IPS-18c (cell line): ENCODE measurements around the gene TPCN2.
"Not testable (repeated sequence)": the region's sequence is repeated elsewhere in the genome, so short reads cannot be mapped to it uniquely, and the experiment has no call there.

Experiments
- H3K4me3 ChIP-seq: 2 replicates; pipeline ENCODE4 v1.7.0; 2013; ENCODE audit warnings: low read depth, mild to moderate bottlenecking, low read length, moderate library complexity; ENCODE audit not compliant: insufficient read depth
- H3K9me3 ChIP-seq: one replicate; pipeline ENCODE4 v1.6.1; 2013; ENCODE audit warnings: mild to moderate bottlenecking, low read length, moderate library complexity; ENCODE audit not compliant: control insufficient read depth, insufficient read depth

Gene TPCN2

DNA sequence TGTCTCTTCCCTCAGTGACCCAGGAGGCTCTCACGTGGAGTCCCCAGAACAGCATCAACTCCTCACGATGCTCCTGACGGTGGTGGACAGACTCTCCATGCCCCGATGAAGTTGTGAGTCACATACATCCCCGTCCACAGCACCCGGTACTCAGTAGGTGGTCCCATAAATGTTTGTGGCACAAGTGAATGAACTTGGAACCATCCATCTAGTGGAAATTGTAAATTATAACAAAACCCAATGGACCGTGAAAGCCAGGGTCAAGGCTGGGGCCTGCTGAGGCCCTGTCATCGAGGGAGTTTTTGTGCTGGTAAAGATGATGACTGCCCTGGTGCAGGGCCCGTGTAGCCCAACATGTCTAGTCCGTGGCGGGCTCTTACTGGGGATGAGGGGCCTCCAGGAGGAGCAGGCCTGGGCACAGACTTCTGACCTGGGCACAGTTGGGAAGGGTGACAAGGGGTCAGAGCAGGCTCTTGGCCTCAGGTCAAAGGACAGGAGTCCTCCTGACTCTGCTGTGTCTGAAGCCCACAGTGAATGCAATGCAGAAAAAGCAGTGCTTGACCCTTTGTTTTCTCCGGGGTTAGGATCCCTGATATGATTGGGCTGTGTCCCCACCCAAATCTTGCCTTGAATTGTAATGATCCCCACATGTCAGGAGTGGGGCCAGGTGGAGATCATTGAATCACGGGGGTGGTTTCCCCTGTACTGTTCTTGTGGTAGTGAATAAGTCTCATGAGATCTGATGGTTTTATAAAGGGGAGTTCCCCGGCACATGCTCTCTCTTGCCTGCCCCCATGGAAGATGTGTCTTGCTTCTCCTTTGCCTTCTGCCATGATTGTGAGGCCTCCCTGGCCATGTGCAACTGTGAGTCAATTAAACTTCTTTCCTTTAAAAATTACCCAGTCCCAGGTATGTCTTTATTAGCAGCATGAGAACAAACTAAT lies 87.0 kb downstream of the TPCN2 start:
- Histone ChIP-seq H3K4me3 (no peak overlapping the region), H3K9me3 (no peaks in the 10 kb centered on the region)

DNA sequence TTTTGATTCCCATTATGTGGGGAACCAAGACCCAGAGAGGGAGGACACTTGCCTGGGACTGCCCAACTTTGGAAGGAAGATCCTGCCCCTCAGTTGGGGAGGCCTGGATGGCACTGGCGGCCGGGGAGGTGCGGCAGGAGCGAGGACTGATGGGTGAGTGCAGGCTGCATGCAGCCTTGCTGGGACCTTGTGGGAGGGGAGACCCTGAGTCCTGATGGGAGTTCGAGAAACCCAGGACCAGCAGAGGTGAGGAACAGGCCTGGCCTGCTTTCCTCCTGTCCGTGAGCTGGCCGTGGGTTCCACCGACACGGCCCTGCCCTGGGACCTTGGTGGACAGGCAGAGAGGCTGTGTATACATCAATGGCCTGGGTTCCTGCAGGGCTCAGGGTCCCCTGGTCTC lies 87.7 kb downstream of the TPCN2 start:
- Histone ChIP-seq H3K9me3 (no peaks in the 10 kb centered on the region), H3K4me3 (no peak overlapping the region)

DNA sequence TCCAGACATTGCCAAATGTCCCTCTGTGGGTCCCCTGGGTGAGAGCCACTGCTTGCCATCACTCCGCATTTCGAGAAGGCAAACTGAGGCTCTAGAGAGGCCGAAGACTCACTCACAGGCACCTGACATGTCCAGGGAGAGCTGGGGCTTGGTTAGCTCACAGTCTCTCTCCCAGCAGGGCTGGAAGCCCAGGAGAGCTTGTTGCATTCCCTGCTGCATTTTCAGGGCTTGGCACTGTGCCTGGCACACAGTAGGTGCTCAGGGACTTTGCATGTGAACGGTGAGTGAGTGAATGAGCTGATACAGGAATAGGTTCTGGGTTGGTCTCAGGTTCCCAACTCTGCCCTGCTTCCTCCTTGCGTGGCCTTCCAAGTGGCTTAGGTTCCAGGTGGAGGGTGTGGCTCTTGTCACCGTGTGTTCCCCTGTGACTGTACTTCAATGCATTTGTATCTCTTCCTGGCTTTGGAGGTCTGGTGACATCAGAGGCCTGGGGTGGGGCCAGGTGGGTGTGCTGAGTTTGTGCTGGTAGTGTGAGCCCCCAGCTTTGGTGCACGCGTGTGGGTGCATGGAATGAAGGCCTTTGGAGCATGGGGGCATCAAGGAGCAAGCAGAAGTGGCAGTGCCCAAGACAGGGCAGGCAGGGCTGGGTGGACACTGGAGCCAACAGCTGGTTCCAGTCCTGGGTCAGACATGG lies 88.6 kb downstream of the TPCN2 start:
- no peaks in the 10 kb centered on the region for H3K9me3 ChIP-seq
- no peak overlapping the region for H3K4me3 ChIP-seq

GRCh38 chr11:69138265-69138664 lies 89.5 kb downstream of the TPCN2 start:
- no peaks in the 10 kb centered on the region for H3K9me3 ChIP-seq
- H3K4me3 ChIP-seq = no peak overlapping the region

DNA sequence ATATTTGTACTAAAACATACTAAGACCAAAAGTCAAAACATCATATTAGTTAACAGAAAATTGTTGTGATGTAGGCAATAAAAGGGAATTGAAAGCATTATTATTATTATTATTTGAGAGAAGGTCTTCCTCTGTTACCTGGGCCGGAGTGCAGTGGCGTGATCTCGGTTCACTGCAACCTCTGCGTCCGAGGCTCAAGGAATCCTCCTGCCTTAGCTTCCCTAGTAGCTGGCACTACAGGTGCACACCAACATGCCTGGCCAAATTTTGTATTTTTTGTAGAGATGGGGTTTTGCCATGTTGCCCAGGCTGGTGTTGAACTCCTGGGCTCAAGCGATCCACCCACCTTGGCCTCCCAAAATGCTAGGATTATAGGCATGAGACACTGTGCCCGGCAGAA lies 91.4 kb downstream of the TPCN2 start:
- not testable (repeated sequence) for H3K4me3 ChIP-seq, H3K9me3 ChIP-seq

- no peak overlapping the region for H3K4me3 ChIP-seq
- H3K9me3 ChIP-seq = no peaks in the 10 kb centered on the region
Measured at GRCh38 chr11:69140635-69141034, 91.9 kb downstream of the TPCN2 start.

- H3K4me3 ChIP-seq = no peak overlapping the region
- no peaks in the 10 kb centered on the region for H3K9me3 ChIP-seq
Measured at GRCh38 chr11:69141742-69142141, 93.0 kb downstream of the TPCN2 start.

- Histone ChIP-seq H3K4me3 (no peak overlapping the region), H3K9me3 (no peaks in the 10 kb centered on the region)
Measured at GRCh38 chr11:69142895-69143294, 94.2 kb downstream of the TPCN2 start.

DNA sequence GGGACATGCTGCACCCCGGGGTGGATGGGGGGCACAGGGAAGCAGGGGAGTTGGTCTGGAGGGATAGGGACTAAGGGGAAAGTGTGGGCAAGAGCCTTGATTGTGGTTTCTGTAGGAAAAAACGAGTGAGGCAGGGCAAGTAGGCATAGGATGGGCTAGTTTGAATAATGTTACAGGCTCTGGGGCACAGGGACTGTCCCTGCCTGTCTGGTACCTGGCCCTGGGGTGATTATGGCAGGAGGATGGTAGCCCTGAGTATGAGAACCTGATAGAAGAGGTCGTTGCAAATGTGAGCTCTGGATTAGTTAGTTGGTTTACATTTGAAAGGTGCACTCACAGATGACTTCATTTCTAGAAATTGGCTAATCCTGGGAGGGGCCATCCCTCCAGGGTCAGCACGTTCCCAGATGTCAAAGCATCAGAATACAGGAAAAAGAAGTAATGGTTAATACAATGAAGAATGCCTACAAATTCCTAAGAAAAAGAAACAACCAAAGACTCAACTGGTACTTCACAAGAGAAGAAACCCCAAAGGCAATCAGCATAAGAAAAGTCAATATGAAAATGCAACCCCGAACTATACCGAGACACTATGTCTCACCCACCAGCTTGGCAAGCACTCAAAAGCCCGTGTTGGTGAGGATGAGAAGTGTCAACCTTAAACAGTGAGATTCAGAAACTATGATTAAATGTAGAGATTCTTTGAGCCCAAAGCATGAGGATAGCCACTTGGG lies 95.8 kb downstream of the TPCN2 start:
- Histone ChIP-seq H3K9me3 (no peaks in the 10 kb centered on the region), H3K4me3 (no peak overlapping the region)

DNA sequence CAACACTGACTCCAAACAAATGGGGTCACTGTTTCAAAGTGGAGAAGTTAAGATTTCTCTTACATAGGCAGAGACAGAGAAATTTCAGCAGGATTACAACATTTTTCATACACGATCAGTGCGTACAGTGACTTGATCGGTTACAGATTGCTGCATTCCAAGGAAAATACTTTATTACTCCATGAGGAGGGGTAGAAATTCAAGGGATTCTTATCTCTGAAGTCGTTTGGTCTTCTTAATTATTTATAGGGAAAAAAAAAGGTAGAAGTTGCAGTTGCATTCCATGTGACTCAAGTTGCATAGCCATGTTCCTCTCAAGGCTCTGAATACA lies 96.3 kb downstream of the TPCN2 start:
- H3K9me3 ChIP-seq = no peaks in the 10 kb centered on the region

GRCh38 chr11:69148377-69148762 lies 99.6 kb downstream of the TPCN2 start:
- H3K9me3 ChIP-seq = no peaks in the 10 kb centered on the region
- H3K4me3 ChIP-seq = no peak overlapping the region

More for the DNA sequence above, 96.3 kb downstream of the TPCN2 start:
- H3K4me3 ChIP-seq = no peak overlapping the region

DNA sequence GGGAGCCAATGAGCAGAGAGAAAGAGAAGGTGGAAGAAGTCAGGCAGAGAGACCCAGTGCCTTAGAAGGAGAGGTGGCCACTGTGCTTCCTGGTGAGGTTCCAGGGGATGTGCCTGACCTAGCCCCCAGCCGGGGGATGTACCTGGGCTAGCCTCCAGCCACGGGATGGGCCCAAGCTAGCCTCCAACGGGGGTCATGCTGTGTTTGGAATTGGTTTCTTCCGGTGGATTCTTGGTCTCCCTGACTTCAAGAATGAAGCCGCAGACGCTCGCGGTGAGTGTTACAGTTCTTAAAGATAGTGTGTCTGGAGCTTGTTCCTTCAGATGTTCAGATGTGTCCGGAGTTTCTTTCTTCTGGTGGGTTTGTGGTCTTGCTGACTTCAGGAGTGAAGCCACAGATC lies 100.1 kb downstream of the TPCN2 start:
- H3K4me3 ChIP-seq = no peak overlapping the region
- no peaks in the 10 kb centered on the region for H3K9me3 ChIP-seq

GRCh38 chr11:69149338-69150045 lies 100.8 kb downstream of the TPCN2 start:
- not testable (repeated sequence) for H3K9me3 ChIP-seq

GRCh38 chr11:69150175-69150574 lies 101.4 kb downstream of the TPCN2 start:
- Histone ChIP-seq H3K9me3 (no peaks in the 10 kb centered on the region), H3K4me3 (no peak overlapping the region)

More at GRCh38 chr11:69149338-69150045, 100.8 kb downstream of the TPCN2 start:
- not testable (repeated sequence) for H3K4me3 ChIP-seq

DNA sequence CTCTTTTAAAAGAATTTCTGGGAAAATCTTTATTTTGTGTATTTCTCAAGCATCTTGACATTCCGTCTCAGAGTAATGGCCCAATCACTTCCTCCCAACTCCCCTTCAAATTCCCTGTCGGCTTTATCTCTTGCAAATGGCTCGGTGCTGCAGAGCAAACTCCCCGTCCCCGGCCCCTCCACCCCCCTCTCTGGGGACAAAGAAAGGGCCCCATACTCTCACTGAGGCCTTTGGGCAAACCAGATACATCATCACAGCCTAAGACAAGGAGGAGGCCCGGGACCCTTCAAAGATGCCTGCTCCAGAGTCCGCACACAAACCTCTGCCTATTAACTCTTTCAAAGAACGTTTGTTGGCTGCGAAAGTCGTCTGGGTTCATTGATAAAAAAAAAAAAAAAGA lies 103.1 kb downstream of the TPCN2 start:
- Histone ChIP-seq H3K9me3 (no peaks in the 10 kb centered on the region), H3K4me3 (no peak overlapping the region)

DNA sequence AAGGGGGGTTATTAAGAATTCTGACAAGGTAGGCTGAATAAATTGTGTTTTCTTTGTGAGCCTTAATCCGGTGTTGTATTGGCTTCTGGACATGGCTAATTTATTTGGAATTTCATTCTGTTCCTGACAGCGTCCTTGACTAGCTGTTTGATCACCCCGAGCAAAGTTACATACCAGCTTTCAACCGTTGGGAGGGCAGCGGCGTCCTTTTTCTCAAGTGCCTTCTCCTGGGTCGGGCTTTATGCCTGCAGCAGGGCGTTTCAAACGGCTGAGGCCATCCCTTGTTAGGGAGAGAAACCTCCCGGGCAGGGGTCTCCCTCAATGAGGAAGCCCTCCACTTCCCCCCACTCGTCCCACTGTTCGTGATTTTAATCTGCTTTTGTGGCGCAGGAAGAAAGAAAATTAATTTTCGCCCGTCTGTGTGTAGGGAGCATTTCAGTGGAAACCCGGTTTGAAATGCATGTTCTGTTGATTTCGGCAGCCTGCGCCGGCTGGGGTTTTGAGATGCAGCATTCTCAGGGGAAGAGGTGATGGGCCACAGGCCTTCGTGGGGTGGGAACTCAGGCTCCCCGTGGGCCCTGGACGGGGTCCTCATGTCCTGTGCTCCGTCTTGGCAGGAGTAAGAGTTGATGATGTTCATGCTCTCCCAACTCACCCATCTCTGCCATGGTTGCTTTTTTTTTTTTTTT lies 104.1 kb downstream of the TPCN2 start:
- H3K4me3 ChIP-seq = no peak overlapping the region
- no peaks in the 10 kb centered on the region for H3K9me3 ChIP-seq

DNA sequence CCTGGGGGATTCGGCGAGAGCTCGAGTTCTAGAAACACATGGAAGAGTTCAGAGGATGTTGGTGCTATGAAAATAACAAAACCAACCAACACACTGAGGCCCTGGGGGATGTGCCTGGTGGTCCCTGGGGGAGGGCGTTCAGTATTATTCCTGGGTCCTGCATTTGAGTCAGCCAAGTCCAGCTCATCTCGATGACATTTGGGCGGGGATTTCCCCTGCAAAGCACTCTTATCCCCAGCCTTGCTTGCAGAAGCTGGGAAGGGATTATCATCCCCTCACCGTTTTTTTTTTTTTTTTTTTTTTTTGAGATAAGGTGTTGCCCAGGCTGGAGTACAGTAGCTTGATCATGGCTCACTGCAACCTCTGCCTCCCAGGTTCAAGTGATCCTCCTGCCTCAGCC lies 104.9 kb downstream of the TPCN2 start:
- Histone ChIP-seq H3K4me3 (no peak overlapping the region), H3K9me3 (no peaks in the 10 kb centered on the region)
